ENCODE measurements around the gene UGT1A1. TPM values are rescaled to one million over a fixed set of nuclear protein-coding genes. Genes with fewer than 3 reads are reported as not detected.

UGT1A1 gene
- total and polyA plus RNA-seq, 2 donors, result 1.9 to 5.6 TPM

DNA sequence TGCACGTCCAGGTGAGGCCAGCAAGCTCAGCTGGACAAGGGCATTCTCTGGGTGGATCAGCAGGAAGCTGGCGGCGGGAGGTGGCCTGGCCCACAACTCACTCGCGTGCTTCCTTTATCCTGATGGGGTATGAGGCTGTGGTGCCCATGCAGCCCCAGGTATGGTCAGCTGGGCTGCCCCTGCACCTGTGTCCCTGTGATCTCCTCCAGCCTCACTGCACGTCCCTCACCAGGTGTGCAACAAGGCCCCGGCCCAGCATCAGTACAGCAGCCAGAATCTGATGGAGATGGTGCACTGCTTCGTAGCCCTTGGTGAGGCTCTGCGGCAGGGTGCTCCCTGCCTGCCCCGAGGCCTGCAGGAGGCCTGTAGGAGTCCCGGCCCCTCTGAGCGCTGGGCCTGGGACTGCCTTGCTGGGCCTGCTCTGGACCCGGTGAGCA lies 35.7 kb downstream of the UGT1A1 start:
- no peak for DNase-seq (ENCODE audit: extremely low spot score)
- no peak overlapping the region for H3K27ac ChIP-seq (ENCODE audit: low read depth)
- H3K36me3 ChIP-seq (ENCODE audit: insufficient read depth), result no peaks in the 10 kb centered on the region
- H3K4me1 ChIP-seq (ENCODE audit: insufficient read depth), result no peaks in the 10 kb centered on the region
- no peak overlapping the region for H3K4me3 ChIP-seq (ENCODE audit: low read depth, low read length)
- 91% methylated on average over 13 of the region's 13 CpGs for WGBS

DNA sequence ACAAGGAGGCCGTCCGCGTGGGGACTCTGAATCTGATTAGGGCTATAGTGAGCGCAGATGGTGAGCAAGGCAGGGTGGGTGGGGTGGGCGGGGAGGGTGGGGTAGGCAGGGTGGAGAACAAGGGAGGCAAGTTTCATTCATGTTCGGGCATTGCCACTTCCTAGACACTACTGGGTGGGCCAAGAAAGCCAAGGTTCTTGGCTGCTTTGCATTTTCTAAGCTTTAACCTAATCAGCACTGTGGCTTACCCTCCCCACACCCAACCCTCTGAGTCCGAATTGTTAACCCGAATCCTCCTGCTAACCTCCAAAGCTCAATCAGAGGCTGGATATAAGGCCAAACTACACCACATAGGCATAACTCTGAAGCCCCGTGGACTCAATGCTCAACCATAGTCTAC lies 36.2 kb downstream of the UGT1A1 start:
- Histone ChIP-seq H3K27ac (ENCODE audit: low read depth) (no peak overlapping the region), H3K4me3 (ENCODE audit: low read depth, low read length) (no peak overlapping the region), H3K36me3 (ENCODE audit: insufficient read depth) (no peaks in the 10 kb centered on the region), H3K4me1 (ENCODE audit: insufficient read depth) (no peaks in the 10 kb centered on the region)
- DNase-seq (ENCODE audit: extremely low spot score), result no peak
- WGBS, result 84% methylated on average over 9 of the region's 9 CpGs

DNA sequence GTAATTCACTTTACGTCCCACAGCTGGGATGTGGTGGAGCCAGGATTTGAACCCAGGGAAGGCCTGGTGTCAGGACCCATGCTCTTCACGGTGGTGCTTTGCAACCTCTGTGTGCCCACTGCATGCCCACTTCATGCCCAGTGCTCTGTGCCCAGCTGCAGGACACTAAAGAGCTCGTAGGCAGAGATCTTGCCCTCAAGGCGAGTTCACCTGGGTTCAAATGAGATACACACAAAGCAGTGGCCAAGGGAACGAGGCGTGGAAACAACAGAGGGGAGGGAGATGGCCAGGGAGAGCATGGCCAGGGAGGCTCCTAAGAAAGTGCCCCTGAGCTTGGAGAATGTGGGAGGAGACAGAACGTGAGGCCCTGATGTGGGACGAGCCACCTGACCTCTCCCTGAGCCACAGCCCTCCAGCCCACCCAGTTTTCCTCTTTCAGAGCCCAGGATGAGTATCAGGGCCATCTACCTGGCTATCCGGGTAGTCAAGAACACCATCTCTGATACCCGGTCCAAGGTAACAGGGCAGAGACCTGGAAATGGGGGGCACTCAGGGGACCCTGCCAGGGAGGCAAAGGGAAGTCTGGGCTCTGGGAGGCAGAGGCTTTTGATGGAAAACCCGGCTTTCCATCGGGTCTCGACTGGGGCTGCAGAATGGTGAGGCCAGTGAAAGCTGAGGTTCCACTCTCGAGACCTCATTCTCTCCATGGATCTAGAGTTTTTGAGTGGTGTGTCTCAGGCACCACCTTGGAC lies 38.4 kb downstream of the UGT1A1 start:
- H3K4me3 ChIP-seq (ENCODE audit: low read depth, low read length), result no peak overlapping the region
- DNase-seq (ENCODE audit: extremely low spot score), result no peak
- H3K36me3 ChIP-seq (ENCODE audit: insufficient read depth), result no peaks in the 10 kb centered on the region
- 81% methylated on average over 14 of the region's 14 CpGs for WGBS
- H3K27ac ChIP-seq (ENCODE audit: low read depth), result no peak overlapping the region
- H3K4me1 ChIP-seq (ENCODE audit: insufficient read depth), result no peaks in the 10 kb centered on the region

DNA sequence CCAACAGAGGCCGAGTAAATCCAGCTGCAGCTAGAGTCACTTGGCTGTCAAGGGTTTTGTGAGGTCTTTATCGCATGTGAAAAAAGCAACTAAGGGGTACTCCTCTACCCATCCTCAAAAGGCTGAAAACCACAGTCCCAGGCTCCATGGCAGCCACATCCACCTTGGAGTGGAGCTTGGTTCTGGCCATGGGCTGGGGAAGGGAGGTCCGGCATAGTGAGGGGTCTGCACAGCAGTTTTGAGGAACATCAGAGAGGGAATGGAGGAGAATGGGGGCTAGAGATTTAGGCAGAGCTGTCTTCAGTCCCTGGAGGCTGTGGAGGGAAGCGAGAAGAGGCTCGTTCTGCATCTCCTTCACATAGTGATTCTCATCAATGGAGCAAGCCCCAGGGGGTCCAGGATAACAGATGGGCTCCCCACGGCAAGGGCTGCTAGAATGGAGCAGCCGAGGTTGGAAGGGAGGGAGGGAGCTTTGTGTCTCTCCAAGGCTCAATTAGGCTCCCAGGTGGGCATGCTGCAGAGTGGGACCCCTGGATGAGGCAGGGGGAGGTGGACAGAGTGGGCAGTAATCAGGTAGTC lies 39.1 kb downstream of the UGT1A1 start:
- DNase-seq (ENCODE audit: extremely low spot score), result no peak
- 62% methylated on average over 7 of the region's 7 CpGs for WGBS

DNA sequence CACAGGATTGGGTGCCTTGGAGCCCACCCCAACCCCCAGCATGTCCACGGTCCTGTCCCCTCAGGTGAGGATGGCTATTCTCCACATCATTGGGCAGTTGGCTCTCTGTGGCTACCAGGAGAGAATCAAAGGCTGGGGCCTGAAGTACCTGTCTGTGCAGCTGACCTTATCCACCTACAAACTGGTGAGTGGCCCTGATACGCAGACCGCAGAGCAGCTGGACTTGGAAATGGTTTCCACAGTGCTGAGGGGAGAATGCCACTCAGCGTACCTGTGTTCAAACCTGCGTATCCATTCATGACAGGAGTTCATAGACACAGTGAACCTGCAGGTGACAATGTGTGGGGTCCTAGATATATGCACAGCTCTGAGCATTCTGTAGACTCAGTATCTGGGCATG lies 39.6 kb downstream of the UGT1A1 start:
- H3K4me1 ChIP-seq (ENCODE audit: insufficient read depth), result no peaks in the 10 kb centered on the region
- H3K4me3 ChIP-seq (ENCODE audit: low read depth, low read length), result no peak overlapping the region
- H3K36me3 ChIP-seq (ENCODE audit: insufficient read depth), result no peaks in the 10 kb centered on the region
- no peak overlapping the region for H3K27ac ChIP-seq (ENCODE audit: low read depth)
- 53% methylated on average over 5 of the region's 5 CpGs for WGBS
- no peak for DNase-seq (ENCODE audit: extremely low spot score)

More for the DNA sequence above, 39.1 kb downstream of the UGT1A1 start:
- no peak overlapping the region for H3K27ac ChIP-seq (ENCODE audit: low read depth)
- H3K4me3 ChIP-seq (ENCODE audit: low read depth, low read length), result no peak overlapping the region
- no peaks in the 10 kb centered on the region for H3K4me1 ChIP-seq (ENCODE audit: insufficient read depth)
- no peaks in the 10 kb centered on the region for H3K36me3 ChIP-seq (ENCODE audit: insufficient read depth)

DNA sequence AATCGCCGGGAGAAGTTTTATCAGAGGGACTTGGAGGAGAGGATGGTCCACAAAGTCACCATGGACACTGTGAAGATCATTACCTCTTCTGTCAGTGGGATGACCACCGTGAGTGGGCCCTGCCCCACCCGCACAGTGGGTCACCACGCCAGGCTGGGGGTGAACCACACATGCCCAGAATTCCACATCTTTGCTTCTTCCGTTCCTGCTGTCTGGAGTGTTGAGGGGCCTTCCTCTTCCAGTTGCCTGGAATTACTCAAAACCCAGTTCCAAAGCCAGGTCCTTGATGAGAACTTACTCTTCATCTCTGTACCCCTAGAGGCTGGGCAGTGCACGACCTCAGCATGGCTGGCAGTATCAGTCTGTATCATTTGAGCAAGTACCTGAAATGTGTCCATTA lies 40.1 kb downstream of the UGT1A1 start:
- H3K4me1 ChIP-seq (ENCODE audit: insufficient read depth), result no peaks in the 10 kb centered on the region
- no peak for DNase-seq (ENCODE audit: extremely low spot score)

DNA sequence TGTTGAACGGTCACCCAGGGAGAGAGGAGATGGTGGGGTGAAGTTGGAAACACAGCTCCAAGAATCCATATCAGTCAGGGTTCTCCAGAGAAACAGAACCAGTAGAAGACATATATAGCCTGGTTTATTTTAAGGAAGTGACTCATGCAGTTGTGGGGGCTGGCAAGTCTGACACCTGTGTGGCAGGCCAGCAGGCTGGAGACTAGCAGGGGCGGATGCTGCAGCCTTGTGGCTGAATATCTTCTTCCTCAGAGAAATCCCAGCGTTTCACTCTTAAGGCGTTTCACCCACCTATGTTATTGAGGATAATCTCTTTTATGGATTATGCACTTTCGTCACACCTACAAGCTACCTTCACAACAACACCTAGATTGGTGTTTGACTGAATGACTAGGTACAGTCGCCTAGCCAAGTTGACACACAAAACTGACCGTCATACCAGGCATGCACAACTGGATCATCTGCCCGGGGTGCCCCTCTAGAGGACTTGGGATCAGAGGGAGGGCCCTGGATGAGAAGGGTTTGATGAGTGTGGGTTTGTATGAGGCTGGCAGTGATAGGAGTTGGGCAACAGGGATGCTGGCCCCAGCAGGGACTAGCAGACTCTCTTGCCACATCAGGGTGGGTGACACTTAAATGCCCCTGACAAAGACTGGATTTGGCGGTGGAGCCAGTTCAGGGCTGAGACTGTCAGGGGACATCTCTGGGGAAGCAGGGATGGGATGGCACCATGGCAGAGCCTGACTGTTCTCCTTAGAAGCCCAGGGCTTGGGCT lies 41.5 kb downstream of the UGT1A1 start:
- 80% methylated on average over 9 of the region's 9 CpGs for WGBS

More for the DNA sequence above, 40.1 kb downstream of the UGT1A1 start:
- 77% methylated on average over 7 of the region's 7 CpGs for WGBS
- H3K36me3 ChIP-seq (ENCODE audit: insufficient read depth), result no peaks in the 10 kb centered on the region
- no peak overlapping the region for H3K4me3 ChIP-seq (ENCODE audit: low read depth, low read length)
- H3K27ac ChIP-seq (ENCODE audit: low read depth), result no peak overlapping the region

DNA sequence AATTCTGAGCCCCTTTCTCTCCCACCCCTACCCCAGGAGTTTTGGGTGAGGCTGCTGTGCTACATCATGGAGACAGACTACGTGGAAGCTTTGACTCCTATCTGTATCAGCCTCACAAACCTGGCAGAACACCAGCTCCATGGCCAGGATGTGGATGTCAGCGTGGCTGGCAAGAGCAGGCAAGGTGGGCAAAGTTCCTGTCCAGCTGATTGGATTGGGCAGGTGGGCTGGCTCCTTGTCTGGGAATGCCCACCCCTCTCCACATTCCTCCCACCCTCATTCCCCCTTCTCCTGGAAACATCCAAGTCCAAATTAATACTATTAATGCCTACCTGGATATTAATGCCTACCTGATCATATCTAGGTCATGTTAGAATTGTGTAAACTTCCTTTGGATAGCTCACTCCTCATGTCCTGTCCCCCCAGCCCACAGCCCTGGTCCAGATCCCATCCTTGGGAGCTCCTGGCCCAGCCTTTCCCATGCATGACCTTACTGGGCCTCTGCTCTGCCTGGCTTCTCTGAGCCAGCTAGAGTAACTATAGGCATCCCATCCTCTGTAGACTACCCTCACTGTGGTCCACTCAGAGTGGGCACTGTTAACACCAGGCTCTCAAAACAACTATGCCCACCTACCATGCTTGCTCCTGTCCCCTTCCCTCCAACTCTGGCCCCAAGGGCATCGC lies 42.2 kb downstream of the UGT1A1 start:
- Histone ChIP-seq H3K27ac (ENCODE audit: low read depth) (no peak overlapping the region), H3K4me3 (ENCODE audit: low read depth, low read length) (no peak overlapping the region), H3K4me1 (ENCODE audit: insufficient read depth) (no peaks in the 10 kb centered on the region), H3K36me3 (ENCODE audit: insufficient read depth) (no peaks in the 10 kb centered on the region)
- WGBS, result 68% methylated on average over 3 of the region's 3 CpGs
- no peak for DNase-seq (ENCODE audit: extremely low spot score)

More for the DNA sequence above, 41.5 kb downstream of the UGT1A1 start:
- H3K36me3 ChIP-seq (ENCODE audit: insufficient read depth), result no peaks in the 10 kb centered on the region
- DNase-seq (ENCODE audit: extremely low spot score), result no peak
- no peaks in the 10 kb centered on the region for H3K4me1 ChIP-seq (ENCODE audit: insufficient read depth)
- no peak overlapping the region for H3K27ac ChIP-seq (ENCODE audit: low read depth)
- H3K4me3 ChIP-seq (ENCODE audit: low read depth, low read length), result no peak overlapping the region

DNA sequence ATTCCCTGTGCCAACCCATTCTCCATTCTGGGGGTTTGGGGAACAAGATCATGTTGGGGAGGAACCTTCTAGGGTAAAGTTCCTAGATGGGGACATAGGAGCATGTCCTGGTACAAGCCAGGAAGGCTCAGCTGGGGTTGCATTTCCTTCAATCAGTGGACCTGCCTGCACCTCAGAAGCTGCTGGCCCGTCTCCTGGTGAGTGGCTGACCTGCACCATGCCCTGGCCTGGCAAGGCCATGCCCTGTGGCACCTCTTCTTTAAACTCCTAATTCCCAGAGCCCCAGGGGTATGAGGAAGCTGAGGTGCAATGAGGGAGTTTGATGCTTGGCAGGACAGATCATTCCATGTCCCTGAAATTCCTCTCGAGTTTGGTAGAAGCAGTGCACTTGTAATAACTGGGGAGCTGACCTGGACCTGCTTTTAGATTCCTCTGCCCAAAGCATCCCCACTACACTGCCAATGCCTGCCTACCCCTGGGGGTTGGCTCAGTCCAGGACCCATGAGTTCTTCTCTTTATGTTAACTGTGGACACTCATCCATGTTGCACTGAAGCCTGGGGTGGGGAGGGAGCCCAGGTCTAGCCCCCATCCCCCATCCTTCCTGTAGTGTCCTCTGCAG lies 43.3 kb downstream of the UGT1A1 start:
- 65% methylated on average over 2 of the region's 2 CpGs for WGBS
- H3K27ac ChIP-seq (ENCODE audit: low read depth), result no peak overlapping the region
- H3K4me1 ChIP-seq (ENCODE audit: insufficient read depth), result no peaks in the 10 kb centered on the region
- H3K4me3 ChIP-seq (ENCODE audit: low read depth, low read length), result no peak overlapping the region
- no peak for DNase-seq (ENCODE audit: extremely low spot score)
- no peaks in the 10 kb centered on the region for H3K36me3 ChIP-seq (ENCODE audit: insufficient read depth)

DNA sequence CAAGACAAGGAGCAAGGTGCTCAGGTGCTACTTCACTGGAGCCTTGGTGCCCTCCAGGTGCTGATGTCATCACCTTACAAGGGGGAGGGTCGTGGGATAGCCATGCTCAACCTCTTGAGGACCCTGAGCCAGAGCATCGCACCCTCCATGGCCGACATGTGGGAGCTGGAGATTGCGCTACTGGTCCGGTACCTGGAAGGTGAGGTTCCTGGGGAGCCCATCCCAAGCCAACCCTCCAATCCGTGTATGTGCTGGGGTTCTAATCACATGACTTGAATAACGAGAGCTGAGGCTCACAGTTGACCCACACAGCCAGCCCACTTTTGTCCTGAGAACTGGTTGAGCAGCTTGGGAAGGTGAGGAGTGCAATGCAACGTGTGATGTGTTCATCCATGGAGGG lies 43.9 kb downstream of the UGT1A1 start:
- no peak for DNase-seq (ENCODE audit: extremely low spot score)
- no peaks in the 10 kb centered on the region for H3K4me1 ChIP-seq (ENCODE audit: insufficient read depth)

DNA sequence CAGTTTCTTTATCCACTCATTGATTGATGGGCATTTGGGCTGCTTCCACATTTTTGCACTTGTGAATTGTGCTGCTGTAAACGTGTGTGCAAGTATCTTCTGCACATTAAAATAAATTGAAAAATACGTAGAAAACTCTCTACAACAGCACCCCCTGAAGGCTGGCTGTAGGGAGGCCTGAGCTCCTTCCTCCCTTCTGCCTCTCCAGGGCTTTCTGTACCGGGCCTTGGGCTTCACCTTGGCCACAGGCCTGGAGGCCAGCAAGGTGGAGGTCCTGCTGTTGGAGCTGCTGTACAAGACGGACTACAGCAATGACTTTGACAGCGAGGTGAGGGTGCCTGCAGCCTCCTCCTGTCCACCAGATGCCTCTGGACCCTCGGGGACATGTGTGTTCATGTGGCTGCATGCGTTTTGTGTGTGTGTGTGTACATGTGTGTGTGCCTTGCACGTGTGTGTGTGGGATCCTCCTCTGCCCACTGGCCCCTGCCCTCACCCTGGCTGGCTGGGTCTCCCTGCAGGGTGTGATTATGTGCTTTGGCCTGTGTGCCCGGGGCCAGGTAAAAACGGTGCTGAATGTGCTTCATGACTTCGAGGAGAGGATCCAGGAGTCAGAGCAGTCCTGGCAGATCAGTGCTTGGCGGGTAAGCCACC lies 47.3 kb downstream of the UGT1A1 start:
- WGBS, result 71% methylated on average over 12 of the region's 12 CpGs
- no peak for DNase-seq (ENCODE audit: extremely low spot score)
- H3K4me1 ChIP-seq (ENCODE audit: insufficient read depth), result no peaks in the 10 kb centered on the region
- no peak overlapping the region for H3K4me3 ChIP-seq (ENCODE audit: low read depth, low read length)
- no peaks in the 10 kb centered on the region for H3K36me3 ChIP-seq (ENCODE audit: insufficient read depth)
- H3K27ac ChIP-seq (ENCODE audit: low read depth), result no peak overlapping the region

More for the DNA sequence above, 43.9 kb downstream of the UGT1A1 start:
- H3K4me3 ChIP-seq (ENCODE audit: low read depth, low read length), result no peak overlapping the region
- H3K36me3 ChIP-seq (ENCODE audit: insufficient read depth), result no peaks in the 10 kb centered on the region
- no peak overlapping the region for H3K27ac ChIP-seq (ENCODE audit: low read depth)
- 73% methylated on average over 8 of the region's 8 CpGs for WGBS

DNA sequence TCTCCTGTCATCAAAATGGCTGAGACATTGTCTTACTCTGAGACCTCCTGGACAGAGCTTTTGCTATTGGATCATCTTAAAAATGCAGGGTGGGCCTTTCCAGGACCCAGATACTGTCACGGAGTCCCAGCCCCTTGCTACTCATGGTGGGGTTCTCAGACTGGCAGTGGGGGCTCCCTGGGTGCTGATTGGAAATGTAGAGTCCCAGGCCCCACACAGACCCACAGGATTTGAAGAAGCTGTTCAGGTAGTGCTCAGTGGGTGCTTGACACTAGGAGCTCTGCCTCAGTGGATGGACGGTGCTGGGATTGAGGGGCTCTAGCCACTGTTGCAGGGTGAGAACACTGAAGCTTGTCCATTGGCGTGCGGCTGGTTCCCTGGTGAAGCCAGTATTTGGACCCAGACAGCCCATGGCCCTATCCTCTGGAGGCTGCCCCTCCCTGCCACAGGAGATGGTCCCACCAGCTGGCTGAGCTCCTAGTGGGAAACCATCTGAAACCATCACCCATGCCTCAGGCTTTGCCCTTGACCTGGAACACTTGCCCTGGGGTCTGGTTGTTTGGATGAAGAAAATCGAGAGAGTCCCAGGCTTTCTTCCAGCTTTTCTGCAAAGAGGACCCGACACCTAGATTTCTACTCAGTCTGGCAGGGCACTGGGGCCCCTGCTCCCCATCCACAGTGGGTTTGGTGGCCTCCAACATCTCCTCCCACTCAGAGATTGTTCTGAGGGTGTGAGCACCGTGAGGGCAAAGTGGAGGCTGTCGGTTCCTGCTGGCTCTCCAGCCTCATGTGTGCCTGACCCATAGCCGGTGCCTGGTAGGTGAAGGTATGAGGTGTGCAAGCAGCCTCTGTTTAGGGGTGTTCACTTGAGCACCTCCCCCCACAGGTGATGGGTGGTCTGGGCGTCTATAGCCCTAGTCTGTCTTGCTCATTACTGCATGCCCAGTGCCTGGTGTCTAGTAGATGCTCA lies 48.2 kb downstream of the UGT1A1 start:
- H3K4me3 ChIP-seq (ENCODE audit: low read depth, low read length), result no peak overlapping the region
- DNase-seq (ENCODE audit: extremely low spot score), result no peak
- H3K36me3 ChIP-seq (ENCODE audit: insufficient read depth), result no peaks in the 10 kb centered on the region
- no peak overlapping the region for H3K27ac ChIP-seq (ENCODE audit: low read depth)
- H3K4me1 ChIP-seq (ENCODE audit: insufficient read depth), result no peaks in the 10 kb centered on the region
- 80% methylated on average over 10 of the region's 10 CpGs for WGBS

All from urinary bladder (tissue), 4 donors.